Aorta (tissue), 5 donors: Measurements from ENCODE around the gene AGBL1. TPM values are rescaled to one million over a fixed set of nuclear protein-coding genes. Genes with fewer than 3 reads are reported as not detected.

Source experiments
- ATAC-seq: fragments of 200-7000 bp; cut with Tn5 transposase; one replicate; pipeline ENCODE4 v1.9.1; 2022; ENCODE audit warnings: moderate library complexity; ENCODE audit not compliant: low FRiP score
- DNase-seq, 2 donors: peaks; one replicate each; pipeline ENCODE4 v3.0.0-alpha.2; 2020
- H3K27ac ChIP-seq, 2 donors: one replicate each; pipeline ENCODE4 v1.5.1; 2013; ENCODE audit warnings: low read length in 2 of 2, mild to moderate bottlenecking in 2 of 2, moderate library complexity in 2 of 2, control low read depth in 1 of 2, inconsistent platforms in 1 of 2, low read depth in 1 of 2
- H3K27me3 ChIP-seq, 2 donors: one replicate each; pipeline ENCODE4 v1.6.1; 2013; ENCODE audit warnings: control low read depth in 1 of 2, low read length in 1 of 2, mild to moderate bottlenecking in 1 of 2, moderate library complexity in 1 of 2; ENCODE audit not compliant: insufficient read depth in 2 of 2, control insufficient read depth in 1 of 2
- H3K36me3 ChIP-seq, 2 donors: one replicate each; pipeline ENCODE4 v1.6.1; 2013; ENCODE audit warnings: control low read depth in 1 of 2, low read length in 1 of 2, mild to moderate bottlenecking in 1 of 2; ENCODE audit not compliant: insufficient read depth in 2 of 2, control insufficient read depth in 1 of 2
- H3K4me1 ChIP-seq, 2 donors: one replicate each; pipeline ENCODE4 v1.6.1; 2013; ENCODE audit warnings: low read length in 2 of 2, control low read depth in 1 of 2, mild to moderate bottlenecking in 1 of 2, moderate library complexity in 1 of 2; ENCODE audit not compliant: insufficient read depth in 2 of 2, control insufficient read depth in 1 of 2
- H3K4me3 ChIP-seq, 2 donors: one replicate each; pipeline ENCODE4 v1.5.1; 2013; ENCODE audit warnings: low read length in 2 of 2, control low read depth in 1 of 2, mild to moderate bottlenecking in 1 of 2
- H3K9me3 ChIP-seq: one replicate; pipeline ENCODE4 v1.6.1; 2013; ENCODE audit warnings: mild to moderate bottlenecking, low read length; ENCODE audit not compliant: control insufficient read depth
- WGBS, 2 donors: extraction: QIAGEN DNeasy Blood & Tissue Kit; methylation state at CpG; one replicate each; pipeline ENCODE4 v1.1.7; 2013; 5-methylcytosine and 5-hydroxymethylcytosine counted together
- intact Hi-C, 2 donors: fragments of 100-400 bp; cut with DNase I; formaldehyde crosslinking; loops; one replicate each; pipeline versions ENCODE4 v1.14.2 to v1.15.0; 2022
- polyA plus RNA-seq, 2 donors: library from polyadenylated mRNA; stranded (reverse); fragments of 200-250 nt; gene quantifications; one replicate each; pipeline ENCODE4 v1.2.3, GENCODE V29; 2013
- total RNA-seq, 2 donors: library from RNA; stranded (reverse); fragmentation: NEBNext Ultra II Directional; extraction: Animal tissue kit (Norgen Biotek cat#: 25700); gene quantifications; one replicate each; pipeline ENCODE4 v1.2.1, GENCODE V29; 2021
- donor health status: healthy with polysubstance abuse.
- donor health status: Bipolar disorder and iron deficiency.
- donor health status: DM: no; HTN: no; CAD: no.
- donor health status: DM: no; HTN: no; CAD: no.
- donor health status: DM: yes; HTN: yes; CAD: no.

Gene AGBL1
- total and polyA plus RNA-seq, 4 donors = 0.21 TPM; not detected in 3

DNA sequence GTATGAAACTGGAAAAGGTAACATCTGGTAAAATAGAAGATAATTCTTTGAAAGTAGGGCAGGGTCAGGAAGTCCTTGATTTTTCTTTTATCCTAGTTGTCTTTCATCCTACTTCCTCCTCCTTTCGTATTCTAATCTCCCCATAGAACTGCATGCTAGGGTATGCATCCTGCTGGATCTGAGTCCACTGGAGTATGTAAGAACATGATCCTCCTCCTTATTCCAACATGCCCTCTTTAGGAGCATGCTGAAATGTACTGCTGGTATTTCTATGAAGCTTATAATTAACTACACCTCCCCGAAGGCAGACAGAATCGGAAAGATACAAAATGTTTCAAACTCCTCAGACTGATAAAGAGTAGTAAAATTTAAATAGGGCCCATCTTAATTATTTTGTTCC lies 493.8 kb downstream of the AGBL1 start:
- Histone ChIP-seq H3K27me3 (no peaks in the 10 kb centered on the region), H3K36me3 (no peaks in the 10 kb centered on the region), H3K4me1 (no peaks in the 10 kb centered on the region), H3K4me3 (no peak overlapping the region), H3K27ac (no peak overlapping the region), H3K9me3 (peaks cover 1% of the 10 kb centered on the region)
- intact Hi-C loops = loop anchor here in 1 of 2 donors (10.0 kb wide), 1 partner anchor 591 kb away; no protein-coding TSS in a partner anchor
- DNase-seq (no peak), ATAC-seq (no peak)
- 71 to 78% methylated on average over 3 of the region's 3 CpGs for WGBS, 2 donors

- DNase-seq (no peak), ATAC-seq (no peak)
- 28 to 41% methylated on average over 2 of the region's 2 CpGs for WGBS, 2 donors
These were observed 508.7 kb downstream of the AGBL1 start for GRCh38 chr15:86588413-86588812.

GRCh38 chr15:86590461-86590860 lies 510.8 kb downstream of the AGBL1 start:
- Histone ChIP-seq H3K4me3 (no peak overlapping the region), H3K27me3 (no peaks in the 10 kb centered on the region), H3K27ac (no peak overlapping the region), H3K4me1 (no peaks in the 10 kb centered on the region), H3K9me3 (peaks cover 1% of the 10 kb centered on the region), H3K36me3 (no peaks in the 10 kb centered on the region)
- 64 to 71% methylated on average over 1 of the region's 1 CpG for WGBS, 2 donors
- DNase-seq = no peak
- intact Hi-C loops = no loop called here
- no peak for ATAC-seq

More at GRCh38 chr15:86588413-86588812, 508.7 kb downstream of the AGBL1 start:
- Histone ChIP-seq H3K9me3 (peaks cover 1% of the 10 kb centered on the region), H3K27me3 (no peaks in the 10 kb centered on the region), H3K4me1 (no peaks in the 10 kb centered on the region), H3K27ac (no peak overlapping the region), H3K36me3 (no peaks in the 10 kb centered on the region), H3K4me3 (no peak overlapping the region)
- intact Hi-C loops = no loop called here

DNA sequence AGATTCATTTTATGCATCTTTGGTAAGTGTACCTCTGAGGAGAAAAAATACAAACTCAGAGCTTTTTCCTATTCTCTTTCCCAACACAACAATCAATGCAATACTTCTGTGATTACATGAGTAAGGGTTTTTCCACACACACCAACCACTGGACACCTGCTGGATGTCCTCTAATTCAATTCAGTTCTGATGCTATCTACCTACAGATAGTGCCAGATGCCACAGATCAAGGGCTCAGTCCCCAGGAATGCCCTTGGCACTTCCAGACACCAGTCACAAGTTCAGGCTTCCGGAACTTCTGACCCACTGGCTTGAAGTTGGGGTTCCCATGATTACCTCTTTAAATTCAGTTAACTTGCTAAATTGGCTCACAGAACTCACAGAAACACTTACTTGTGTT lies 511.5 kb downstream of the AGBL1 start:
- intact Hi-C loops = no loop called here

GRCh38 chr15:86591994-86592735 lies 512.5 kb downstream of the AGBL1 start:
- Histone ChIP-seq H3K9me3 (peaks cover 1% of the 10 kb centered on the region), H3K36me3 (no peaks in the 10 kb centered on the region), H3K27ac (no peak overlapping the region), H3K4me3 (no peak overlapping the region), H3K27me3 (no peaks in the 10 kb centered on the region), H3K4me1 (no peaks in the 10 kb centered on the region)
- WGBS, 2 donors = 52 to 60% methylated on average over 9 of the region's 9 CpGs
- DNase-seq = no peak
- intact Hi-C loops = no loop called here
- ATAC-seq = peak; percentile 67

More for the DNA sequence above, 511.5 kb downstream of the AGBL1 start:
- Histone ChIP-seq H3K4me1 (no peaks in the 10 kb centered on the region), H3K9me3 (peaks cover 1% of the 10 kb centered on the region), H3K27me3 (no peaks in the 10 kb centered on the region), H3K4me3 (no peak overlapping the region), H3K36me3 (no peaks in the 10 kb centered on the region), H3K27ac (no peak overlapping the region)
- 93 to 95% methylated on average over 1 of the region's 1 CpG for WGBS, 2 donors
- ATAC-seq (no peak), DNase-seq (no peak)

DNA sequence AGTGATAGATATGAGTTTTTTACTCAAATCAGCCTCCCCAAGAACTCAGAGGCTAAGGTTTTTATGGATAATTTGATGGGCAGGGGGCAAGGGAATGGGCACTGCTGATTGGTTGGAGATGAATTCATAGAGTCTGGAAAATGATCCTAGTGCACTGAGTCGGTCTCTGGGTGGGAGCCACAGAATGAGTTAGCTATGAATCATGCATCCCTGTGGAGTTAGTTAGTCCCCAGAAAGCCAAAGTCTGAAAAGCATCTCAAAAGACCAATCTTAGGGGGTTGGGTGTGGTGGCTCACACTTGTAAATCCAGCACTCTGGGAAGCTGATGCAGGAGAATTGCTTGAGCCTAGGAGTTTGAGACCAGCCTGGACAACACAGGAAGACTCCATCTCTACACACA lies 516.1 kb downstream of the AGBL1 start:
- intact Hi-C loops = no loop called here
- 44 to 57% methylated on average over 1 of the region's 1 CpG for WGBS, 2 donors
- no peak overlapping the region for H3K27ac ChIP-seq
- no peaks in the 10 kb centered on the region for H3K36me3 ChIP-seq
- no peak for DNase-seq
- no peak for ATAC-seq
- no peaks in the 10 kb centered on the region for H3K27me3 ChIP-seq
- no peaks in the 10 kb centered on the region for H3K9me3 ChIP-seq
- H3K4me3 ChIP-seq = no peak overlapping the region
- H3K4me1 ChIP-seq = no peaks in the 10 kb centered on the region

DNA sequence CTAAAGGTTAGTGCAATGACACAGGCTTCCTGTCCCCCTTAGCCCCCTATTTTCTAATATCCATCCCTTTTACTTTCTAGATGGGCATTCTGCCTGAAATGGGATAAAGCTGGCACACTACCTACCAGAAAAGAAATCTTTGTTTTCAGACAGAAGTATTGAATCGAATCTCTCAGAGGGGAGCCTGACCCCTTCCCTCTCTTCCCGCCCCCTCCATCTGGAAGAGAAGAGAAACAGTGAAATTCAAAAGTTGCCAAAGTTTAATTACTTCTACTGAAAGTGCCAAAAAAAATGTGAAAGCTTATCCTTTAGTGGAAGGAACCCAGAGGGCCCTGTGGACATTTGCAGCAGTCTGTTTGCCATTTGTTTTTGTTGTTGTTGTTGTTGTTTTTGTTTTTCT lies 523.8 kb downstream of the AGBL1 start:
- no peak overlapping the region for H3K27ac ChIP-seq
- no peaks in the 10 kb centered on the region for H3K4me1 ChIP-seq
- 53 to 60% methylated on average over 2 of the region's 2 CpGs for WGBS, 2 donors
- no peak for DNase-seq
- H3K27me3 ChIP-seq = no peaks in the 10 kb centered on the region
- no peak overlapping the region for H3K4me3 ChIP-seq
- no peaks in the 10 kb centered on the region for H3K36me3 ChIP-seq
- no peaks in the 10 kb centered on the region for H3K9me3 ChIP-seq
- ATAC-seq = no peak
- intact Hi-C loops = no loop called here

- intact Hi-C loops = no loop called here
- no peaks in the 10 kb centered on the region for H3K27me3 ChIP-seq
These were observed 529.0 kb downstream of the AGBL1 start for GRCh38 chr15:86608461-86609205.

DNA sequence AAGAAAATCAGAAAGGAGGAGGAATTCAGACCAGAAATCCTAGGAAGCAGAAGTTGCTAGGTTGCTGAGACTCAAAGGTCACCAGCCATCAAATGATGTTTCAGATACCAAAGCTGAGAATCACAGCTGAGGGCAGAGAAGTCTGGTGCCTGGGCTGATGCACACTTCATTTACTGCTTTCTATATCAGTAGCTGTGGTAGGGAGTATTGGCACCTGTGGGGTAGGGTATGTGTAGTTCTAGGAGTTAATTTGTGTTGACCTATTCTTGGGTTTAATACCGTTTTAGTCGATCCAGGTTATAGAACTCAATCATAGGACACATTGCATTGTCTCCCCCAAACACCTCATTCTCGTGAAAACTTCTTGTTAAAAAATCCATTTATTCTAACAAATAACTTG lies 529.6 kb downstream of the AGBL1 start:
- H3K36me3 ChIP-seq = no peaks in the 10 kb centered on the region
- no peaks in the 10 kb centered on the region for H3K9me3 ChIP-seq
- no peak for DNase-seq
- H3K27ac ChIP-seq = no peak overlapping the region
- no peaks in the 10 kb centered on the region for H3K27me3 ChIP-seq
- ATAC-seq = no peak
- intact Hi-C loops = no loop called here
- H3K4me3 ChIP-seq = no peak overlapping the region
- WGBS, 2 donors = 85 to 89% methylated on average over 3 of the region's 3 CpGs
- H3K4me1 ChIP-seq = no peaks in the 10 kb centered on the region

More at GRCh38 chr15:86608461-86609205, 529.0 kb downstream of the AGBL1 start:
- no peak for ATAC-seq
- Histone ChIP-seq H3K36me3 (no peaks in the 10 kb centered on the region), H3K27ac (no peak overlapping the region), H3K4me3 (no peak overlapping the region), H3K9me3 (no peaks in the 10 kb centered on the region), H3K4me1 (no peaks in the 10 kb centered on the region)
- 57% methylated on average over 7 of the region's 7 CpGs for WGBS, 2 donors
- no peak for DNase-seq
